GM23248 (cell line): Measurements from ENCODE around the gene SCN1B.

Experiments
- EZH2 ChIP-seq: fragments of 200-600 bp; sonication (generic); IDR thresholded peaks from 2 replicates; pipeline ENCODE4 v1.6.1; 2018; ENCODE audit warnings: antibody characterized with exemption, mild to moderate bottlenecking; ENCODE audit not compliant: insufficient read depth, poor library complexity, severe bottlenecking
- EZH2phosphoT487 ChIP-seq: fragments of 200-600 bp; sonication (generic); IDR thresholded peaks from 2 replicates; pipeline ENCODE4 v1.6.1; 2018; ENCODE audit warnings: antibody characterized with exemption, moderate library complexity, mild to moderate bottlenecking, low read depth; ENCODE audit not compliant: insufficient read depth

- TF ChIP-seq EZH2phosphoT487 (no peak), EZH2 (no peak)
Observed at GRCh38 chr19:35019144-35019543, 11.1 kb upstream of the SCN1B start.
